NCI-H2196 (cell line): ENCODE measurements around the gene FHIT.
"Not testable (repeated sequence)": the region's sequence is repeated elsewhere in the genome, so short reads cannot be mapped to it uniquely, and the experiment has no call there.

Experiments
- DNase-seq: peaks from one replicate; lab custom pipeline; 2025; ENCODE audit not compliant: unreplicated experiment; lab: John Stamatoyannopoulos, UW

FHIT gene

GRCh38 chr3:61008153-61008997 lies 242.9 kb downstream of the FHIT start:
- DNase-seq = no peak

DNA sequence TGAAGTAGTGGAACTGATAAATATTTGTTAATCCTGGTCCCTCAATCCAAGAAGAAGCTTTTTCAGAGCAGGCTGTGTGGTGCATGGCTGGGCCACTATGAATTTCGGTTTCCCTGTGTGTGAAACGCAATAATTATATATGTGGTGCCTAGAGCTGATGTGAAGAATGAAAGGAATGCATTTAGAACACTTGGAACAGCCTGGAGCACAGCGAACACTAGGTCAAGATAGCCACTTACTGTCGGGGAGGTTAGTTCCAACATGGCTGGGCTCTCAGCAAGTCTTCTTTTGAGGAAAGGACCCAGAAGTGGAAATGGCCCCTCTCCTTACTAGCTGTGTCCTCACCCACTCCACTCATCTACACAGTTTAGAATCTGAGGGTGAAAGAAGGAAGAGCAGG lies 245.7 kb downstream of the FHIT start:
- DNase-seq = no peak

GRCh38 chr3:60998858-60999257 lies 252.4 kb downstream of the FHIT start:
- no peak for DNase-seq

- DNase-seq = no peak
Measured at GRCh38 chr3:60992395-60992794, 258.9 kb downstream of the FHIT start.

- no peak for DNase-seq
Measured at GRCh38 chr3:60990442-60990730, 260.9 kb downstream of the FHIT start.

GRCh38 chr3:60989626-60990441 lies 261.4 kb downstream of the FHIT start:
- no peak for DNase-seq

GRCh38 chr3:60987191-60987590 lies 264.1 kb downstream of the FHIT start:
- DNase-seq = not testable (repeated sequence)

DNA sequence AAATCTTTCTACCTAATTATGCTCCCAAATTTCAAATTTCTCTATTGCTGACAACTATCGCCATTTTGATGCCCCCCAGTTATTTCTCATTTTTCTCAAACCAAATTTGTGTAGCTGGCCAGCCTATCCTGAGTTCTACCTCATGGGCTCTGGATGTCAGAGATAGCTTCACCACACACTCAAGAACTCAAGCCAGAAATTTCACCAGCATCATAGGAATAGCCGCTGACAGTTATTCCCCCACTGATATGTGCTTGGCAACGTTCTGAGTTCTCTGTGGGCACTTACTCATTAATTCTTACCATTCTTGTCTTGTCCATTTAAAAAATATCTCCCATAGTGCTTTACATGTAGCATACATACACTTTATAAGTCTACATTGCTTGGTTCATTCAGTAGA lies 264.7 kb downstream of the FHIT start:
- no peak for DNase-seq

- no peak for DNase-seq
Measured at GRCh38 chr3:60983906-60984305, 267.3 kb downstream of the FHIT start.

DNA sequence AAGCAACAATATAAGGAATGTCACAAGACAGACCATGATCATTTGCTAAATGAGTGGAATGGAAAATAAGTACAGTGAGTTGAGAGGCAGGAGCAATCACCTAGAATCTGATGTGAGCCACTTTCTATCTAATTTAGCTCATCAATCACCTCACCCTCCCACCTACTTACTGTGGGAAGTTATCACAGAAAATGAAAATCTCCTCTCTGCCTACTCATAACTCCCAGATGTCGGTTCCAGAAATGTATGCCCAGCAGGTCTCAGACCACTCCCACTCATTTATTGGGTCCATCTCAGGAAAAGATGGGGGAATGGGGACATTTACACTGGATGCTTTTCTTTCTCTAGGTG lies 270.9 kb downstream of the FHIT start:
- DNase-seq = no peak

DNA sequence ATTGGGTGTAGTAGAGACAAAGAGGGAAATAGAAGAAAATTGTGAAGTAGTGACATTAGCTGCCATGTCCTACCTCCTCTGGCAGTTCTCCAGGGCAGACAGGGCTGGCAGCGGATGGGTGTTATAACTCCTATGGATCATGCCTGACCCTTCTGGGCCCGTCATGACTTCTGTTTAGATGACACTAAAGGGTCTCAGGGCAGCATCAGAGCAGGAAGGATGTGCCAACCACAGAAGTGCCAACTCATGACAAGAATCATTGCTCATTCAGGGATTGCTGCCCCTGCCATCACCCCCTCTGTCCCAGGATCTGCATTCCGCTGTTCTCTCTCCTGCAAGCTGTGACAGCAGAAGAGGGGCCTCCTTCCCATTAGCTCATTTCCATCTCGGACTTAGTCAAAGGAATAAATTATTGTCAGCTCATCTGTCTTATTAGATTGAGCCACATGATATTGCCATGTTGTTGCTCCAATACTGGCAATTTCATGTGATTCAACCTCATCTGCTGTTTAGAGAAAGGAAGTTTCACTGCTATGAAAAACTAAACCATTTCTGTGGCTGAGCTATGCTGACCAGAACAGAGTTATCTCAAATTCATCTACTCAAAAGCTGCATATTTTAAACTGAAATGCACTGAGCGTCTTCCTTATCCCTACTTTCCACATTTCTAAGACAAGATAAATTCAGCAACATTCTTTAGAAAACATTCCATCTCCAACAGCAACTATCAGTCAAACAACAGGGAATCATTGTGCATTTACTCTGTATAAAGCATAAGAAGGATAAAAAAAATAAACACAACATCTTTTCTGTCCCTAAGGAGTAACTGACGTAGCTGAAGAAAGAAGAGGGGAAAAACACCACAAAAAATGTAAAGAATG lies 271.6 kb downstream of the FHIT start:
- DNase-seq = no peak

- DNase-seq = no peak
Measured at GRCh38 chr3:60973321-60973720, 277.9 kb downstream of the FHIT start.

GRCh38 chr3:60972599-60972998 lies 278.7 kb downstream of the FHIT start:
- DNase-seq = no peak

DNA sequence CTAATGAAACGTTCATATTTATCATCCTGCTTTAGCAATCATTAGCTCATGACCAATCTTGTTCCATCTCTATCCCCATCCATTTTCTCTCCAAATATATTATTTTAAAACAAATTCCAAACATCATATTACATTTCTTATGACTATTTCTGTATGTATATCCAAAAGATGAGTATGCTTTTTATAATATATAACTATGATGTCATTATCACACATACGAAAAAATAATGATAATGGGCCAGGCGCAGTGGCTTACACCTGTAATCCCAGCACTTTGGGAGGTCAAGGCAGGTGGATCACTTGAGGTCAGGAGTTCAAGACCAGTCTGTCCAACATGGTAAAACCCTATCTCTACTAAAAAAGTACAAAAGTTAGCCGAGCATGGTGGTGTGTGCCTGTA lies 280.4 kb downstream of the FHIT start:
- no peak for DNase-seq

GRCh38 chr3:60967141-60967540 lies 284.1 kb downstream of the FHIT start:
- no peak for DNase-seq

- no peak for DNase-seq
Measured at GRCh38 chr3:60957541-60957940, 293.7 kb downstream of the FHIT start.

DNA sequence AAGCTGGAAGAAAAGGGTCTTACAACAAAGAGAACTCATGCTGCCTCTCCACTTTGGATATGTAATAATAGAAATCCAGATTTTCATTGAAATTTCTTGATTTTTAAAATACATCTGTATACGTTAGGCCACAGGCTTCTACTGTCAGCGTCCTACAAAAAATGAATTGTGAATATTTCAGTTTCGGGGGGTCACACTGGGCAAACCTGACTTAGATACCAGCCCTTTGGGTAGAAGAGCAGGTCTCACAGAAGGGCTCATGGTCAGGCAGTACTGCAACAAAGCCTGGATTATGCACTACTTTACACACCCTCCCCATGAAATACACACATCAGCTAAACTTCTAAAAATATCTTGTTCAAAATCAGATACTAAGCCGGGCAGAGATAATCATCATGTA lies 294.5 kb downstream of the FHIT start:
- no peak for DNase-seq

DNA sequence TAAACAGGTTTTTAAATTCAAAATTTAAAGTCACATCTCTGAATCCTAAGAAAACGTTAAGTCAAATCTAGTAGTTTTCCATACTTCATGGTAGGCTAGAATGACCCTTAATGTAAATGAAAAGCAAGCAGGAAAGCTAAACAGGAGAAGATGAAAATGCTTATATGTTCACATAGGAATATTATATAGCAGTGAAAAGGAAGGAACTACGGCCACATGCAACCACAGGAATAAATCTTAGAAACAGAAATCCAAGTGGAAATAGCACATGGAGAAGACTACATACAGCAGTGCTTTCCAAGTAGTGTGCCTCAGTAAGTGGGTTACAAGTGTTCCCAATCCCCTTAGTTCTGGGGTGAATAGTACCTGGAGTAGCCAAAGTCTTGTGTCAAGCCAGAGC lies 296.2 kb downstream of the FHIT start:
- DNase-seq = no peak

DNA sequence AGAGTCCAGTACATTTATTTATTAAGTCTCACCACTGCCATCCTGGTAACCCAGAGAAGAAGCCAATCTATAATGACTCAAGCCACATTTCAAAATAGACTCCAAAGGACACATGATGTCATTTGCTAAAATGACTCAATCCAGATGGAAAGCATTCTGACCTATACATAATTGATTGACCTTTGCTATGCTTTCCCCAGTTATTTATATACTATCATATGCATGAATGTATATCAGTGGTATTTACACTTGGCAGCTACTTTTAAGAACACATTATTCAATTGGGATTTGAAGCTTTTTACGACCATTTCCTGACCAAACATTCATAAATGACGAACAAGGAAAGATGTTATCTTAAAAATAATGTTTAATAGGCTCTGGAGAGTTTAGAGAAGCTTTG lies 297.2 kb downstream of the FHIT start:
- no peak for DNase-seq

- DNase-seq = no peak
Measured at GRCh38 chr3:60953351-60953750, 297.9 kb downstream of the FHIT start.

DNA sequence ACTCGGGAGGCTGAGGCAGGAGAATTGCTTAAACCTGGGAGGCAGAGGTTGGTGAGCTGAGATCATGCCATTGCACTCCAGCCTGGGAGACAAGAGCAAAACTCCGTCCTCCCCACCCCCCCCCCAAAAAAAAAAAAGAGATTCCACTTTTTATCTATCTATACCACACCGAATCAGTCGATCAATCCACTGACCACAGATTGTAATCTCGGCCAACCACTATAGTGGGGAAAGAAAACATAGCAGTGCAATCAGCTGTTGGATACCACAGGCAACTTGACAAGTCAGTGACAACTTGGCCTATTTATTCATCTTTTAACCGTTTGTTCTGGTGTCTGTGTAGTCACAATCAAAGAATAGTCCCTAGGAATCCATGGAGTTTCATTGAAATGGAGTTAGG lies 299.2 kb downstream of the FHIT start:
- DNase-seq = no peak

GRCh38 chr3:60949146-60949545 lies 302.1 kb downstream of the FHIT start:
- no peak for DNase-seq
